SIG-M5 (cell line): Measurements from ENCODE around the gene CLTA.
A peak's percentile ranks its signal among the peaks of the same experiment; 100 is the strongest.
"Not testable (repeated sequence)": the region's sequence is repeated elsewhere in the genome, so short reads cannot be mapped to it uniquely, and the experiment has no call there.

Source experiments
- DNase-seq: peaks from one replicate; lab custom pipeline; 2025; lab: John Stamatoyannopoulos, UW

Gene CLTA

DNA sequence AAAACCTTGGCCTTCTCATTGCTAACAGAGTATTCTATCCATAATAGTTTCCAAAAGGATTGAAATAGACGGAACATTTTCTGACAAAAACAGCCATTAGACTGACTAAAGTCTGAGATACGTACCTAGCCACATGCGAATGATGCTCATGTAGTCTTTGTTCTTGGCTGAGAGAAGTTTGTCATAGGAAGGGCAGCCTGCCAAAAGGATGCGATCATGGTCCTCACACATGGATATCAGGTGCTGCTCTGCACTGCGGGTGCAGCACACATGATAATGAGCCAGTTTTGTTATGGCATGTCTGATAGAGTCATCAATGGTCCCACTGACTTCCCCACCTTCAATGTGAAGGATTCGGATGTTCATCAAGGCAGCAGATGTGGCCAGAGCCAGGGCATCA is 55.2 kb downstream of the CLTA start:
- DNase-seq = no peak

- no peak for DNase-seq
These were observed 56.6 kb downstream of the CLTA start for GRCh38 chr9:36247356-36247755.

- DNase-seq = not testable (repeated sequence)
These were observed 57.3 kb downstream of the CLTA start for GRCh38 chr9:36248061-36248460.

- DNase-seq = no peak
These were observed 58.5 kb downstream of the CLTA start for GRCh38 chr9:36249189-36249588.

DNA sequence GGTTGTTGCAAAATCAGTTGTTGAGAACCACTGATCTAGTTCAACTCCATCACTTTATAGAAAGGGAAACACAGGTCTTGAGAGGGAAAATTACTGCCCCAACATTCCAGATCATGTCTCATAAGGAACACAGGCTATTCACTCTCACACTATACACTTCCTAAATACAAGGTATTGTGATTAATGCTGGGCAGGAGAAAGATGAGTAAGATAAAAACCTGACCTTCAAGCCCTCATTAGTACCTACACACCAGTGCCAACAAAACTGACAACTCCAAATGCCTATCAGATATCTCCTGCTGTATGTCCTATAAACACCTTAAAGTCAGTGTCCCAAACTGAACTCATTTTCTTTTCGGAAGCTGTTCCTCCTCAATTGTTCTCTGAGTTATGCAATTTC is 59.4 kb downstream of the CLTA start:
- DNase-seq = no peak

GRCh38 chr9:36251428-36251827 is 60.7 kb downstream of the CLTA start:
- DNase-seq = no peak

DNA sequence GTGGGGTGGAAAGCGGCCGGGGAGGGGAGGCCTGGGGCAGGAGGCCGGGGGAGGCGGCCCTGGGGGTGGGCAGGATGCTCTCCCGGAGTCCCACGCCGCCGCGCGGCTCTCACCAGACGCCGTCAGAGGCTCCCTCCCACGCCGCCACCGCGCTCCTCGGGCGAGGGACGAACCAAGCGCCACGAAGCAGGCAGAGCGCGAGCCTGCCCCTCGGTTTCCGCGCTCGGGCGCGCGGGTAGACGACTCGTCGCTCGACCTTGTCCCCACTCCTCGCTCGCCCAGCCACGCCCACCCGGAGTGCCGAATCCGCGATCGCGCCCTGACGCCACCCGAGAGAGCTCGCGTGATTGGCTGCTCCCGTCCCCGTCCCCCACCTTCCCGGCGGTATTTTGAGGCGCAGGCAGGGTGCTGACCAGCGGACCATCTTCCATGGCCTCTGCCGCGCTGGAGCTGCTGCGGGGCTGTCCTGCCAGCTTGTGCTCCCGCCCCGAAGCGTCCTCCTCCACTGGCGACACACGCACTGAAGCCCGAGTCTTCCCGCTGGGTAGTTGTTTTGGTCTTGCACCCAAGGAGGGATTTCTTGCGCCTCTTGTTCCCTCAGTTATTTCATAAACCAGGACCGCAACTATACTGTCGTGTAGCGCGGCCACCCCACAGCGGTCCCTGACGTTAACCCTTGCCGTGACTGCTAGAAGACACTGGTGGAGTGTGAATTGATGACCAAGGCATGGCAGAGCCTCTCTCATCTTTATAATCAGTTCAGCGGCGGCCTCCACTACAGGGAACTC is 67.7 kb downstream of the CLTA start, which contains the start of gene GNE:
GNE (minus strand) TSS at position 241 of the 788 bp plus-strand sequence. CDS start 9,093 bp downstream, outside the sequence.
- DNase-seq = peak; percentile 48

DNA sequence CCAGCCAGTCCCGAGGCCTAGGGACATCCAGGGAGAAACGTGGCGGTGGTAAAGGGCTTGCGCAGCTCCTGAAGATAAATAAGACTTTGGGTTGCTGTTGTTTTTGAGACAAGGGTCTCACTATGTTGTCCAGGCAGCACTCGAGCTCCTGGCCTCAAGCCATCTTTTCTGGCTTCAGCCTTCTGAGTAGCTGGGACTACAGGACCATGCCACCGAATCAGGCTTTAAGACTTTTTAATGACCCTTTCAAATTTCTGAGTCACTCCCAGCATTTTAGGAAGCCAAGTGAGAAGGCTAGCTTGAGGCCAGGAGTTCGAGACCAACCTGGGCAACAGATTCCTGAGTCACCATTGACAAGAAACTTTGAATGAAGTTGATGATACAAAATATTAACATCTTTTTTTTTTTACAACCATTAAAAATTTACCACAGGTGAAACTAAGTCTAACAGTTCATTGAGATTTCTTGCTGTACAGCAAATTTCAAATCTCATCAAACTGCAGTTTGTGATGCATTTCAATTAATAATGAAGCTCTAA is 68.3 kb downstream of the CLTA start:
- DNase-seq = no peak
